ENCODE measurements around the gene PPP1R36. TPM values are rescaled to one million over a fixed set of nuclear protein-coding genes. Genes with fewer than 3 reads are reported as not detected.

Gene PPP1R36
- total and polyA plus RNA-seq, 2 donors from 2014 or later, result 2.7 to 2.8 TPM

DNA sequence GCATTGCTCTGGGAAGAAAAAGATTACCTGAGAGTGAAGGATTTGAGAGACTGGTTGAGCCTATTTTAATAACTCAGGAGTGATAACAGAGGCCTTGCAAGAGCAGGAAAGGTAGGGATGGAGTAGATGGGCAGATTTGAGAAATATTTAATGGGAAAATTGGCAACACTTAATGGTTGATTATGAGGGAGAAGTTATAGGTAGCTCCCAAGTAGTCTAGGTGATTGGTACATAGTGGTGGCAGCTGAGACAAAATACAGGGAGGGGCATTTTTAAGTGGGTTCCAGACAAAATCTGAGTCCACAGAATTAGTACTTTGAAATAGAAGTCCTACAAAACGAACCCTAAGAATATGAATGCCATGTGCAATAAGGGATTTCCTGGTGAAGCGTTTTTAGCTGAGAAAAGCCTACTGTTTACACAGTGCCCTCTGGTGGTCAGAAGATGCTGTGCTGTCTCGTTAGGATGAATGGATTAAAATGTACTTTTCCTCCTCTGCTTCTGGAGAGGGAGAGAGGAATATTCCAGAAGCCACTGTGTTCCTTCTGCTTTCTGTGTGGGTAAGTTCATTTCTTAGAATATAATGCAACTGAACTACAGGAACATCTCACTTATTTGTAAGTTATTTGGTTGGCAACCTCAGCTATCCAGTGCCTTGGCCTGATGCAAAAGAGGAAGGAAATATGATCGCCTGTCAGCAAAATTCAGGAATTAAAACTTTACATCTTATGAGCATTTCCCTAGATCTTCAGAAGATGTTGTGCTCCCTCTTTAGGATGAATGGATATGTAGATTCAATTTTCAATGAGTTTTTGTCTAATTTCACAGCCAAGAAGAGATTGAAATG is 38.7 kb upstream of the PPP1R36 start:
- peak in 4 of 5 donors; percentile 56 to 87 (median 70) for DNase-seq
- H3K9me3 ChIP-seq (ENCODE audit: control insufficient read depth in 2 of 3, insufficient read depth in 1 of 3, low read length in 3 of 3), result no peaks in the 10 kb centered on the region
- peaks cover 0 to 10% (median 5%) of the 10 kb centered on the region in 3 donors for H3K4me1 ChIP-seq (ENCODE audit: control insufficient read depth in 2 of 3, insufficient read depth in 2 of 3, low read depth in 1 of 3, low read length in 3 of 3)
- no peak overlapping the region for H3K4me3 ChIP-seq (ENCODE audit: low read length in 3 of 3)
- TF ChIP-seq, protein P1, sequence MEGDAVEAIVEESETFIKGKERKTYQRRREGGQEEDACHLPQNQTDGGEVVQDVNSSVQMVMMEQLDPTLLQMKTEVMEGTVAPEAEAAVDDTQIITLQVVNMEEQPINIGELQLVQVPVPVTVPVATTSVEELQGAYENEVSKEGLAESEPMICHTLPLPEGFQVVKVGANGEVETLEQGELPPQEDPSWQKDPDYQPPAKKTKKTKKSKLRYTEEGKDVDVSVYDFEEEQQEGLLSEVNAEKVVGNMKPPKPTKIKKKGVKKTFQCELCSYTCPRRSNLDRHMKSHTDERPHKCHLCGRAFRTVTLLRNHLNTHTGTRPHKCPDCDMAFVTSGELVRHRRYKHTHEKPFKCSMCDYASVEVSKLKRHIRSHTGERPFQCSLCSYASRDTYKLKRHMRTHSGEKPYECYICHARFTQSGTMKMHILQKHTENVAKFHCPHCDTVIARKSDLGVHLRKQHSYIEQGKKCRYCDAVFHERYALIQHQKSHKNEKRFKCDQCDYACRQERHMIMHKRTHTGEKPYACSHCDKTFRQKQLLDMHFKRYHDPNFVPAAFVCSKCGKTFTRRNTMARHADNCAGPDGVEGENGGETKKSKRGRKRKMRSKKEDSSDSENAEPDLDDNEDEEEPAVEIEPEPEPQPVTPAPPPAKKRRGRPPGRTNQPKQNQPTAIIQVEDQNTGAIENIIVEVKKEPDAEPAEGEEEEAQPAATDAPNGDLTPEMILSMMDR (IDR thresholded peaks at IDR 0.05; ENCODE audit: borderline replicate concordance, extremely low read depth, insufficient read depth), result peak; percentile 87
- H3K36me3 ChIP-seq (ENCODE audit: control insufficient read depth in 2 of 3, insufficient read depth in 3 of 3, low read length in 3 of 3), result no peaks in the 10 kb centered on the region
- H3K27me3 ChIP-seq (ENCODE audit: control insufficient read depth, insufficient read depth, low read length), result no peaks in the 10 kb centered on the region
- peak overlapping the region in 1 of 2 donors; percentile 54 for H3K27ac ChIP-seq (ENCODE audit: low read depth in 2 of 2, low read length in 2 of 2)
- FAIRE-seq, result peak; percentile 55
- H3K9ac ChIP-seq (ENCODE audit: low read length in 3 of 3), result peak overlapping the region in 1 of 3 donors; percentile 12
- intact Hi-C loops (cut with DNase I), result no loop called here

DNA sequence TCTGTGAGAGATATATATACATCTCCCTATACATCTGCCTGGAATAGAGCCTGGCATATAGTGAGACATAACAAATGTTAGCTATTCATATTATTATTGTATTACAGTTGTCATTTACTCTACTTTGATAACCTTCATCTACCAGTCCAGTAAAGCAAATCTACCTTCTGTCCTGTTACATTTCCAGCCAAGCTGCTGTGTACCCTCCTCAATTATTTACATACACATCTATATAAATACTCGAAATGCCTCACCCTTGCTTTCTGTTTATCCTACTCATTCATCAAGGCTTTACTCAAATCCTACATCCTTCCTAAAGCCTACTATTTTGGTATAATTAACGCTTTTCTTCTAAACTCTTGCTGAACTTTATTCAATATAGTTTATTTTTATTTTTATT is 36.5 kb upstream of the PPP1R36 start:
- Histone ChIP-seq H3K27ac (ENCODE audit: low read depth in 2 of 2, low read length in 2 of 2) (no peak overlapping the region), H3K9me3 (ENCODE audit: control insufficient read depth in 2 of 3, insufficient read depth in 1 of 3, low read length in 3 of 3) (no peaks in the 10 kb centered on the region), H3K4me3 (ENCODE audit: low read length in 3 of 3) (no peak overlapping the region), H3K27me3 (ENCODE audit: control insufficient read depth, insufficient read depth, low read length) (no peaks in the 10 kb centered on the region), H3K4me1 (ENCODE audit: control insufficient read depth in 2 of 3, insufficient read depth in 2 of 3, low read depth in 1 of 3, low read length in 3 of 3) (peaks cover 0 to 10% (median 5%) of the 10 kb centered on the region in 3 donors), H3K9ac (ENCODE audit: low read length in 3 of 3) (no peak overlapping the region), H3K36me3 (ENCODE audit: control insufficient read depth in 2 of 3, insufficient read depth in 3 of 3, low read length in 3 of 3) (no peaks in the 10 kb centered on the region)
- intact Hi-C loops (cut with DNase I), result no loop called here
- FAIRE-seq (no peak), DNase-seq (no peak)
- TF ChIP-seq, protein P1 (IDR thresholded peaks at IDR 0.05; ENCODE audit: borderline replicate concordance, extremely low read depth, insufficient read depth), result no peak

DNA sequence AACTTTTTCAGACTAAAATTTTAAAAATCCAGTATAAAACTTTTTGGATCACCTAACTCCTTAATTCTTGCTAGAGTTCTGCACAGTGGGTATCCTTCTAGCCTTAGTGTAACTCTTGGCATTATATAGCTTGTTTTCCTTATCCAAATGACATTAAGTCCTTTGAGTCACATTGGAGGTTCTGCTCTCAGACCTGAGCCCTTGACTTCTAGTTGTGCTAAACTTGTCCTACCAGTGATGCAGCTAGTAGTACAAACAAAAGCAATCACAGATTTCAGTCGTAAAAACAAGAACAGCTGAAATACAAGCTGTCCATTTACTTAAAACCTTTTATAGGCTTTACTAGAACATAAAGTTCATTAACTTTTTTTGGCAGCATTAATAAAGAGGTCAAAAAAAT is 34.7 kb upstream of the PPP1R36 start:
- FAIRE-seq (no peak), DNase-seq (no peak)
- TF ChIP-seq, protein P1 (IDR thresholded peaks at IDR 0.05; ENCODE audit: borderline replicate concordance, extremely low read depth, insufficient read depth), result no peak
- no peaks in the 10 kb centered on the region for H3K36me3 ChIP-seq (ENCODE audit: control insufficient read depth in 2 of 3, insufficient read depth in 3 of 3, low read length in 3 of 3)
- no peak overlapping the region for H3K27ac ChIP-seq (ENCODE audit: low read depth in 2 of 2, low read length in 2 of 2)
- peaks cover 0 to 10% (median 5%) of the 10 kb centered on the region in 3 donors for H3K4me1 ChIP-seq (ENCODE audit: control insufficient read depth in 2 of 3, insufficient read depth in 2 of 3, low read depth in 1 of 3, low read length in 3 of 3)
- no peaks in the 10 kb centered on the region for H3K27me3 ChIP-seq (ENCODE audit: control insufficient read depth, insufficient read depth, low read length)
- H3K9ac ChIP-seq (ENCODE audit: low read length in 3 of 3), result no peak overlapping the region
- no peaks in the 10 kb centered on the region for H3K9me3 ChIP-seq (ENCODE audit: control insufficient read depth in 2 of 3, insufficient read depth in 1 of 3, low read length in 3 of 3)
- intact Hi-C loops (cut with DNase I), result no loop called here
- no peak overlapping the region for H3K4me3 ChIP-seq (ENCODE audit: low read length in 3 of 3)
